K562 (cell line): ENCODE measurements around the gene PRKAR1B. TPM values are rescaled to one million over a fixed set of nuclear protein-coding genes. Genes with fewer than 3 reads are reported as not detected.

Experiments
- DIDO1 ChIP-seq: fragments of 450-650 bp; IDR thresholded peaks from 2 replicates; pipeline ENCODE4 v1.6.1; 2016; ENCODE audit warnings: low read depth, missing biosample characterization, missing genetic modification characterization
- FUS ChIP-seq: fragments of 200-400 bp; formaldehyde crosslinking; optimal IDR thresholded peaks from 2 replicates; pipeline ENCODE3; 2017; ENCODE audit warnings: low read depth, low read length
- L3MBTL2 ChIP-seq: fragments of 450-650 bp; IDR thresholded peaks from 2 replicates; pipeline ENCODE4 v1.6.1; 2016; ENCODE audit warnings: mild to moderate bottlenecking, moderate library complexity
- MED1 ChIP-seq: sonication (generic); formaldehyde crosslinking; IDR thresholded peaks from 2 replicates; pipeline ENCODE4 v1.8.1; 2023; ENCODE audit warnings: missing genetic modification reagents, borderline replicate concordance
- SRSF9 ChIP-seq: fragments of 200-400 bp; formaldehyde crosslinking; IDR thresholded peaks from 2 replicates; pipeline ENCODE4 v1.6.1; 2017; ENCODE audit warnings: low read depth, low read length, borderline replicate concordance
- ZNF644 ChIP-seq: fragments of 200-800 bp; sonication (Bioruptor generic); IDR thresholded peaks from 2 replicates; pipeline ENCODE4 v1.6.1; 2016; ENCODE audit warnings: low read depth, missing genetic modification characterization, missing compliant biosample characterization
- polyA plus RNA-seq, 8 experiments: library from polyadenylated mRNA; depleted of rRNA in 4 of 8; stranded (reverse) in 5 of 8; unstranded in 3 of 8; fragments of >200 nt; fragmentation: Nextera tagmentation in 2 of 8; fragmentation: Illumina TruSeq in 1 of 8; extraction: Ambion mirVana in 2 of 8; extraction: Trizol in 1 of 8; gene quantifications; 2 replicates each; pipeline versions ENCODE4 v1.2.1 to v1.2.3, GENCODE V29; 2011 to 2014; ENCODE audit warnings: inconsistent platforms in 1 of 8, missing spikeins in 1 of 8
- total RNA-seq, 7 experiments: library from RNA; depleted of rRNA in 6 of 7; stranded (reverse); fragments of >200 nt in 6 of 7; fragmentation: Illumina TruSeq in 2 of 7; extraction: Trizol in 2 of 7; gene quantifications; 2 replicates each; pipeline versions ENCODE4 v1.2.1 to v1.2.3, GENCODE V29; 2011 to 2021; ENCODE audit warnings: low replicate concordance in 1 of 7
- TF ChIP-seq, protein P1 (sequence below): fragments of 200-800 bp; sonication (Bioruptor generic); IDR thresholded peaks from 2 replicates; pipeline ENCODE4 v1.6.1; 2016; ENCODE audit warnings: missing genetic modification characterization, missing compliant biosample characterization
- TF ChIP-seq, protein P2 (sequence below): fragments of 450-650 bp; IDR thresholded peaks from 2 replicates; pipeline ENCODE4 v1.6.1; 2016; ENCODE audit warnings: borderline replicate concordance
- TF ChIP-seq, protein P3 (sequence below): fragments of 450-650 bp; formaldehyde crosslinking; IDR thresholded peaks from 2 replicates; pipeline ENCODE4 v1.4.0; 2020; ENCODE audit warnings: mild to moderate bottlenecking, moderate library complexity

PRKAR1B gene
- total and polyA plus RNA-seq, 9 of the 15 experiments (the other 6 are each of a cell fraction or from before 2014, with no cell fraction given) = 0.99 to 30.5 (median 12.7) TPM

DNA sequence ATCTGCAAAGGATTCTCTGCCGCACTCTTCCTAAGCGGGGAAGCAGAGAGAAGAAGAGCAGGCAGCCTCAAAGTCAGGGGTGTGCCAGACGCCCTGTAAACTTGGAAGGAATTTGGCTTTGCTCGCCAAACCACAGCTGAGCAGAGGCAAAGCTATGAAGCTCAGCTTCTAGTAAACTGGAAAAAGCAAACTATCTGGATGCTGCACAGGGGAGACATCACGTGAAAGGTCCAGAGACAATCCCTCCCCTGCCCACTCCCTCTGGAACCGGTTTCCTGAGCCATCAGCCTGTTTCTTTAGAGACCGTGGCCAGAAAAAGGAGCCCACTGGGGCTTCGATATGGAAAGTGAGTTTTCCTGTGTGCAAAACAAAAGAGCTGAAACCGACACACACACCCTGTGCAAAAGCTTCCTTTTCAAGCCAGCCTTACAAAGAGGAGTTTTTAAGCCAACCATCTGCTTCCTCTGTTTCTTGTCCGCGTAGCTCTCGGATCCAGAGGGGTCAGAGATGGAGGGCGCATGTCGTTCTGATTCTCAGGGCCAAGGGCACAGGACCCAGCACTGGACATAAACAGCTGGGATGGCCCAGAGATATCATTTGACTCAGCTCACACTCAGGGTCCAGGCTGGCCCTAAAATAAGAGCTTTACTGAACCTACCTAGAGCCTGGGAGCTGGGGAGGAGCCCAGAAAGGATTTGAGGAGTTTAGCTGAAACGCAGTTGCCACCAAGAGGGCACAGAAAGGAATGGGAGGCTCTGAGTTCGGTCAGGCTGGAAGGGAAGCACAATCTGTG, 58.7 kb downstream of the PRKAR1B start (continued):
- TF ChIP-seq, protein P1, sequence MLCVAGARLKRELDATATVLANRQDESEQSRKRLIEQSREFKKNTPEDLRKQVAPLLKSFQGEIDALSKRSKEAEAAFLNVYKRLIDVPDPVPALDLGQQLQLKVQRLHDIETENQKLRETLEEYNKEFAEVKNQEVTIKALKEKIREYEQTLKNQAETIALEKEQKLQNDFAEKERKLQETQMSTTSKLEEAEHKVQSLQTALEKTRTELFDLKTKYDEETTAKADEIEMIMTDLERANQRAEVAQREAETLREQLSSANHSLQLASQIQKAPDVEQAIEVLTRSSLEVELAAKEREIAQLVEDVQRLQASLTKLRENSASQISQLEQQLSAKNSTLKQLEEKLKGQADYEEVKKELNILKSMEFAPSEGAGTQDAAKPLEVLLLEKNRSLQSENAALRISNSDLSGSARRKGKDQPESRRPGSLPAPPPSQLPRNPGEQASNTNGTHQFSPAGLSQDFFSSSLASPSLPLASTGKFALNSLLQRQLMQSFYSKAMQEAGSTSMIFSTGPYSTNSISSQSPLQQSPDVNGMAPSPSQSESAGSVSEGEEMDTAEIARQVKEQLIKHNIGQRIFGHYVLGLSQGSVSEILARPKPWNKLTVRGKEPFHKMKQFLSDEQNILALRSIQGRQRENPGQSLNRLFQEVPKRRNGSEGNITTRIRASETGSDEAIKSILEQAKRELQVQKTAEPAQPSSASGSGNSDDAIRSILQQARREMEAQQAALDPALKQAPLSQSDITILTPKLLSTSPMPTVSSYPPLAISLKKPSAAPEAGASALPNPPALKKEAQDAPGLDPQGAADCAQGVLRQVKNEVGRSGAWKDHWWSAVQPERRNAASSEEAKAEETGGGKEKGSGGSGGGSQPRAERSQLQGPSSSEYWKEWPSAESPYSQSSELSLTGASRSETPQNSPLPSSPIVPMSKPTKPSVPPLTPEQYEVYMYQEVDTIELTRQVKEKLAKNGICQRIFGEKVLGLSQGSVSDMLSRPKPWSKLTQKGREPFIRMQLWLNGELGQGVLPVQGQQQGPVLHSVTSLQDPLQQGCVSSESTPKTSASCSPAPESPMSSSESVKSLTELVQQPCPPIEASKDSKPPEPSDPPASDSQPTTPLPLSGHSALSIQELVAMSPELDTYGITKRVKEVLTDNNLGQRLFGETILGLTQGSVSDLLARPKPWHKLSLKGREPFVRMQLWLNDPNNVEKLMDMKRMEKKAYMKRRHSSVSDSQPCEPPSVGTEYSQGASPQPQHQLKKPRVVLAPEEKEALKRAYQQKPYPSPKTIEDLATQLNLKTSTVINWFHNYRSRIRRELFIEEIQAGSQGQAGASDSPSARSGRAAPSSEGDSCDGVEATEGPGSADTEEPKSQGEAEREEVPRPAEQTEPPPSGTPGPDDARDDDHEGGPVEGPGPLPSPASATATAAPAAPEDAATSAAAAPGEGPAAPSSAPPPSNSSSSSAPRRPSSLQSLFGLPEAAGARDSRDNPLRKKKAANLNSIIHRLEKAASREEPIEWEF (CRISPR knock-in tag) = no peak
- TF ChIP-seq, protein P2, sequence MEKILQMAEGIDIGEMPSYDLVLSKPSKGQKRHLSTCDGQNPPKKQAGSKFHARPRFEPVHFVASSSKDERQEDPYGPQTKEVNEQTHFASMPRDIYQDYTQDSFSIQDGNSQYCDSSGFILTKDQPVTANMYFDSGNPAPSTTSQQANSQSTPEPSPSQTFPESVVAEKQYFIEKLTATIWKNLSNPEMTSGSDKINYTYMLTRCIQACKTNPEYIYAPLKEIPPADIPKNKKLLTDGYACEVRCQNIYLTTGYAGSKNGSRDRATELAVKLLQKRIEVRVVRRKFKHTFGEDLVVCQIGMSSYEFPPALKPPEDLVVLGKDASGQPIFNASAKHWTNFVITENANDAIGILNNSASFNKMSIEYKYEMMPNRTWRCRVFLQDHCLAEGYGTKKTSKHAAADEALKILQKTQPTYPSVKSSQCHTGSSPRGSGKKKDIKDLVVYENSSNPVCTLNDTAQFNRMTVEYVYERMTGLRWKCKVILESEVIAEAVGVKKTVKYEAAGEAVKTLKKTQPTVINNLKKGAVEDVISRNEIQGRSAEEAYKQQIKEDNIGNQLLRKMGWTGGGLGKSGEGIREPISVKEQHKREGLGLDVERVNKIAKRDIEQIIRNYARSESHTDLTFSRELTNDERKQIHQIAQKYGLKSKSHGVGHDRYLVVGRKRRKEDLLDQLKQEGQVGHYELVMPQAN = no peak
- TF ChIP-seq ZNF644 = no peak
- no peak for TF ChIP-seq DIDO1
- no peak for TF ChIP-seq MED1 (CRISPR knock-in tag)
- TF ChIP-seq SRSF9 = no peak
- TF ChIP-seq FUS = no peak
- no peak for TF ChIP-seq L3MBTL2
- TF ChIP-seq, protein P3, sequence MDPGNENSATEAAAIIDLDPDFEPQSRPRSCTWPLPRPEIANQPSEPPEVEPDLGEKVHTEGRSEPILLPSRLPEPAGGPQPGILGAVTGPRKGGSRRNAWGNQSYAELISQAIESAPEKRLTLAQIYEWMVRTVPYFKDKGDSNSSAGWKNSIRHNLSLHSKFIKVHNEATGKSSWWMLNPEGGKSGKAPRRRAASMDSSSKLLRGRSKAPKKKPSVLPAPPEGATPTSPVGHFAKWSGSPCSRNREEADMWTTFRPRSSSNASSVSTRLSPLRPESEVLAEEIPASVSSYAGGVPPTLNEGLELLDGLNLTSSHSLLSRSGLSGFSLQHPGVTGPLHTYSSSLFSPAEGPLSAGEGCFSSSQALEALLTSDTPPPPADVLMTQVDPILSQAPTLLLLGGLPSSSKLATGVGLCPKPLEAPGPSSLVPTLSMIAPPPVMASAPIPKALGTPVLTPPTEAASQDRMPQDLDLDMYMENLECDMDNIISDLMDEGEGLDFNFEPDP (CRISPR knock-in tag) = no peak
